K562 treated with DMSO at 1 percent for 24 hours (cell line): ENCODE results near the gene SP140L. TPM values are rescaled to one million over a fixed set of nuclear protein-coding genes. Genes with fewer than 3 reads are reported as not detected.

Source experiments
- total RNA-seq: library from RNA; unstranded; fragments of 300-600 nt; gene quantifications from 2 replicates; pipeline ENCODE4 v1.2.3, GENCODE V29; 2022; ENCODE audit warnings: low read depth; ENCODE audit not compliant: insufficient read depth

SP140L gene
- 20.7 and 22.7 TPM in 2 replicates for total RNA-seq

GRCh38 chr2:230326453-230327417 lies at the start of gene SP140L:
Gene SP140L, plus strand, starts transcription at chr2:230327193. Its CDS starts 77 bp downstream, at chr2:230327270.

GRCh38 chr2:230416061-230416721 lies 89.2 kb downstream of the SP140L start, which contains the start of gene SP100:
Gene SP100, plus strand, starts transcription at chr2:230416201. Its CDS starts 96 bp downstream, at chr2:230416297.

Other genes starting within 250 kb of the SP140L start
- gene SP110, start 107.2 kb upstream of the SP140L start, total RNA-seq, result 7.4 and 10.3 TPM in 2 replicates
- gene SP140, start 101.5 kb upstream of the SP140L start, total RNA-seq, result 0.47 TPM in 1 of 2 replicates, not detected in the other
- 18.6 and 22.0 TPM in 2 replicates for gene SP100, start 89.0 kb downstream of the SP140L start, total RNA-seq